IMR-90 (cell line): ENCODE measurements around the gene TNS3. TPM values are rescaled to one million over a fixed set of nuclear protein-coding genes. Genes with fewer than 3 reads are reported as not detected.
"Not testable (repeated sequence)": the region's sequence is repeated elsewhere in the genome, so short reads cannot be mapped to it uniquely, and the experiment has no call there.

ENCODE experiments used
- ATAC-seq: fragments of 200-7000 bp; cut with Tn5 transposase; 2 replicates; pipeline ENCODE4 v1.9.1; 2020; ENCODE audit warnings: low read depth, mild to moderate bottlenecking, moderate library complexity
- BruUV-seq: library from RNA; stranded (reverse); fragments of 400-500 nt; replicated peaks from 2 replicates; lab custom pipeline; 2021; lab: Mats Ljungman, UMichigan
- CTCF ChIA-PET: fragments of 300-600 bp; formaldehyde crosslinking; extraction: SDS; loops from one replicate; lab custom pipeline; 2021; ENCODE audit warnings: antibody characterized with exemption; lab: Yijun Ruan, JAX
- POLR2A ChIA-PET: fragments of 300-600 bp; sonication (Branson Sonifier 250); formaldehyde crosslinking; loops from one replicate; lab custom pipeline; 2022; ENCODE audit warnings: antibody characterized with exemption; ENCODE audit not compliant: unreplicated experiment; lab: Charles Lee
- DNase-seq: peaks from one replicate; pipeline ENCODE4 v3.0.0; 2013
- H2AFZ ChIP-seq: replicated peaks from 2 replicates; pipeline ENCODE3; 2013; ENCODE audit warnings: low read length, mild to moderate bottlenecking; ENCODE audit not compliant: poor library complexity
- H2AK5ac ChIP-seq: 2 replicates; pipeline ENCODE4 v1.6.1; 2013; ENCODE audit warnings: low read depth, low read length, inconsistent platforms
- H2AK9ac ChIP-seq: replicated peaks from 2 replicates; pipeline ENCODE3; 2013; ENCODE audit warnings: mild to moderate bottlenecking, low read depth, low read length, moderate library complexity; ENCODE audit not compliant: poor library complexity
- H2BK120ac ChIP-seq: 2 replicates; pipeline ENCODE4 v1.6.1; 2013; ENCODE audit warnings: low read depth, low read length, inconsistent platforms
- H2BK15ac ChIP-seq: 3 replicates; pipeline ENCODE4 v1.6.1; 2013; ENCODE audit warnings: low read depth, low read length, inconsistent platforms
- H2BK20ac ChIP-seq: 2 replicates; pipeline ENCODE4 v1.6.1; 2013; ENCODE audit warnings: low read depth, mild to moderate bottlenecking, inconsistent platforms, low read length, moderate library complexity
- H2BK5ac ChIP-seq: 2 replicates; pipeline ENCODE4 v1.6.1; 2013; ENCODE audit warnings: mild to moderate bottlenecking, low read depth, low read length, inconsistent platforms; ENCODE audit not compliant: poor library complexity, severe bottlenecking
- H3K14ac ChIP-seq: replicated peaks from 2 replicates; pipeline ENCODE4 v1.6.1; 2013; ENCODE audit warnings: low read depth, low read length, inconsistent platforms
- H3K18ac ChIP-seq: 2 replicates; pipeline ENCODE4 v1.6.1; 2013; ENCODE audit warnings: low read depth, low read length, control low read depth
- H3K23ac ChIP-seq: 2 replicates; pipeline ENCODE4 v1.6.1; 2013; ENCODE audit warnings: low read depth, low read length, inconsistent platforms
- H3K27ac ChIP-seq: 2 replicates; pipeline ENCODE4 v1.5.1; 2013; ENCODE audit warnings: mild to moderate bottlenecking, control low read depth, low read length; ENCODE audit not compliant: insufficient read depth
- H3K27me3 ChIP-seq: 2 replicates; pipeline ENCODE4 v1.6.1; 2013; ENCODE audit warnings: low read length; ENCODE audit not compliant: control insufficient read depth, insufficient read depth
- H3K36me3 ChIP-seq: 2 replicates; pipeline ENCODE4 v1.6.1; 2013; ENCODE audit warnings: low read length, mixed read lengths; ENCODE audit not compliant: control insufficient read depth, insufficient read depth
- H3K4ac ChIP-seq: 2 replicates; pipeline ENCODE4 v1.6.1; 2013; ENCODE audit warnings: low read depth, low read length, inconsistent platforms
- H3K4me1 ChIP-seq: 2 replicates; pipeline ENCODE4 v1.6.1; 2013; ENCODE audit warnings: low read length, mixed read lengths; ENCODE audit not compliant: control insufficient read depth, insufficient read depth
- H3K4me2 ChIP-seq: 2 replicates; pipeline ENCODE4 v1.6.1; 2013; ENCODE audit warnings: low read depth, mild to moderate bottlenecking, control low read depth, low read length, moderate library complexity
- H3K4me3 ChIP-seq: 2 replicates; pipeline ENCODE4 v1.5.1; 2013; ENCODE audit warnings: low read depth, mild to moderate bottlenecking, control low read depth, low read length, moderate library complexity; ENCODE audit not compliant: insufficient read depth
- H3K56ac ChIP-seq: 2 replicates; pipeline ENCODE4 v1.6.1; 2013; ENCODE audit warnings: low read length, inconsistent platforms; ENCODE audit not compliant: insufficient read depth; ENCODE audit errors: extremely low read depth
- H3K79me1 ChIP-seq, 2 experiments: 2 replicates each; pipeline ENCODE4 v1.6.1; 2013; ENCODE audit warnings: low read length in 2 of 2, inconsistent platforms in 1 of 2, low read depth in 1 of 2
- H3K9ac ChIP-seq: 2 replicates; pipeline ENCODE4 v1.6.1; 2013; ENCODE audit warnings: low read depth, low read length, control low read depth
- H3K9me1 ChIP-seq: 2 replicates; pipeline ENCODE4 v1.6.1; 2013; ENCODE audit warnings: low read length, inconsistent platforms; ENCODE audit not compliant: insufficient read depth
- H3K9me3 ChIP-seq: 2 replicates; pipeline ENCODE4 v1.6.1; 2013; ENCODE audit warnings: low read length; ENCODE audit not compliant: control insufficient read depth, insufficient read depth
- H4K20me1 ChIP-seq: 2 replicates; pipeline ENCODE4 v1.6.1; 2013; ENCODE audit warnings: low read length, inconsistent platforms; ENCODE audit not compliant: insufficient read depth
- H4K5ac ChIP-seq: 2 replicates; pipeline ENCODE4 v1.6.1; 2013; ENCODE audit warnings: mild to moderate bottlenecking, low read depth, low read length, control low read depth
- H4K8ac ChIP-seq, 2 experiments: 2 replicates each; pipeline ENCODE4 v1.6.1; 2013; ENCODE audit warnings: low read depth in 2 of 2, low read length in 2 of 2, control low read depth in 1 of 2, inconsistent platforms in 1 of 2
- H4K91ac ChIP-seq: 2 replicates; pipeline ENCODE4 v1.6.1; 2013; ENCODE audit warnings: low read depth, low read length, inconsistent platforms; ENCODE audit not compliant: insufficient read depth
- CHD1 ChIP-seq: IDR thresholded peaks from 2 replicates; pipeline ENCODE4 v1.6.1; 2012; ENCODE audit warnings: low read depth, low read length, improper control_type of control experiment
- FOS ChIP-seq: fragments of 150-350 bp; IDR thresholded peaks from 2 replicates; pipeline ENCODE4 v1.6.1; 2016; ENCODE audit warnings: low read depth, low read length
- RAD21 ChIP-seq: IDR thresholded peaks from 2 replicates; pipeline ENCODE4 v1.6.1; 2012; ENCODE audit warnings: low read length, improper control_type of control experiment
- SMC3 ChIP-seq: fragments of 150-350 bp; IDR thresholded peaks from 2 replicates; pipeline ENCODE4 v1.6.1; 2016; ENCODE audit warnings: low read depth, mild to moderate bottlenecking, antibody characterized with exemption, low read length, moderate library complexity
- USF2 ChIP-seq: fragments of 150-350 bp; IDR thresholded peaks from 2 replicates; pipeline ENCODE4 v1.6.1; 2017; ENCODE audit warnings: mild to moderate bottlenecking, antibody characterized with exemption, low read length, low read depth
- whole genome bisulfite sequencing, 2 experiments: methylation state at CpG; one replicate each; pipeline versions ENCODE4 v1.1.5 to v1.1.7; 2013; ENCODE audit warnings: missing lambda C conversion rate in 2 of 2; ENCODE audit not compliant: insufficient read length in 1 of 2; ENCODE audit errors: extremely low coverage in 2 of 2; 5-methylcytosine and 5-hydroxymethylcytosine counted together
- dilution Hi-C: fragments of 300-500 bp; cut with HindIII; formaldehyde crosslinking; loops from one replicate; pipeline ENCODE4 v1.14.3; 2018; ENCODE audit warnings: low sequenced_read_pairs; ENCODE audit not compliant: unreplicated experiment
- in situ Hi-C: fragments of 300-500 bp; cut with MboI; formaldehyde crosslinking; loops from 3 replicates; pipeline ENCODE4 v1.14.3; 2019; ENCODE audit warnings: low sequenced_read_pairs, inconsistent platforms, mixed read lengths
- intact Hi-C: fragments of 100-400 bp; cut with micrococcal nuclease; formaldehyde crosslinking; loops from 2 replicates; pipeline ENCODE4 v1.10.0; 2022
- polyA plus RNA-seq, 3 experiments: library from polyadenylated mRNA; depleted of rRNA; stranded (reverse); fragments of >200 nt; gene quantifications; 2 replicates each; pipeline ENCODE4 v1.2.3, GENCODE V29; 2012; ENCODE audit warnings: low replicate concordance in 1 of 3
- total RNA-seq: library from RNA; depleted of rRNA; stranded (reverse); fragments of >200 nt; gene quantifications from 2 replicates; pipeline ENCODE4 v1.2.3, GENCODE V29; 2012

Gene TNS3
- total and polyA plus RNA-seq, 2 of the 4 experiments (the other 2 are of a cell fraction): 64.3 to 79.2 TPM

- no peak overlapping the region for H3K4me3 ChIP-seq
- H4K20me1 ChIP-seq: peaks cover 77% of the 10 kb centered on the region
- H3K36me3 ChIP-seq: peaks cover 8% of the 10 kb centered on the region; the same call in 1 of the 2 replicates
- no TSS peak for BruUV-seq
- TF ChIP-seq USF2 (no peak), FOS (no peak), SMC3 (no peak), CHD1 (no peak), RAD21 (no peak)
- peaks cover 32% of the 10 kb centered on the region for H3K4me1 ChIP-seq
- in situ Hi-C loops: no loop called here
- no peaks in the 10 kb centered on the region for H3K9me3 ChIP-seq
- no peak overlapping the region for H2BK20ac ChIP-seq
- H3K4me2 ChIP-seq: no peak overlapping the region
- intact Hi-C loops: no loop called here
- peaks cover 51 to 91% of the 10 kb centered on the region in 2 experiments for H3K79me1 ChIP-seq
- no peak overlapping the region for H2AFZ ChIP-seq
- H3K56ac ChIP-seq: no peak overlapping the region
- no peak overlapping the region for H2BK15ac ChIP-seq
- H4K8ac ChIP-seq: no peak overlapping the region
- H2AK9ac ChIP-seq: no peak overlapping the region
- POLR2A ChIA-PET: no interaction called here
- no peak for ATAC-seq
- no peak overlapping the region for H3K14ac ChIP-seq
- H3K27ac ChIP-seq: no peak overlapping the region
- no CpG with 5 or more reads among the region's 3 CpGs for WGBS, 2 experiments
- no peak overlapping the region for H2BK5ac ChIP-seq
- no peaks in the 10 kb centered on the region for H3K27me3 ChIP-seq
- no peak overlapping the region for H4K91ac ChIP-seq
- no peak overlapping the region for H3K18ac ChIP-seq
- H2BK120ac ChIP-seq: no peak overlapping the region
- H3K9me1 ChIP-seq: peaks cover 51% of the 10 kb centered on the region
- DNase-seq: no peak
- H2AK5ac ChIP-seq: no peak overlapping the region
- no peak overlapping the region for H4K5ac ChIP-seq
- no peak overlapping the region for H3K4ac ChIP-seq
- no peak overlapping the region for H3K23ac ChIP-seq
- H3K9ac ChIP-seq: no peak overlapping the region
- CTCF ChIA-PET: interaction anchor here (0.5 to 0.7 kb wide), 2 partner anchors 106 to 1779 kb away, joined by 3 to 6 read pairs; no protein-coding TSS in a partner anchor
- dilution Hi-C loops: no loop called here
Observed at GRCh38 chr7:47542051-47542450, 39.9 kb downstream of the TNS3 start.

DNA sequence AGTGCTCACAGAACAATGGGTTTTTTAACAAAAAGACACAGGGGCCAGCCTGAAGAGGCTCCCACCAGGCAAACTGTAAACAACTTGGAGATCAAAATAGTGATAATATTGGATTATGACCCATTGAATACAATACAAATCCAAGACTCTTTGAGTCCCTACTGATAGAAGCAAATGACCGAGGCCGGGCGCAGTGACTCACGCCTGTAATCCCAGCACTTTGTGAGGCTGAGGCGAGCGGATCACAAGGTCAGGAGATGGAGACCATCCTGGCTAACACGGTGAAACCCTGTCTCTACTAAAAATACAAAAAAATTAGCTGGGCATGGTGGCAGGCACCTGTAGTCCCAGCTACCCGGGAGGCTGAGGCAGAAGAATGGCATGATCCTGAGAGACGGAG, 40.4 kb downstream of the TNS3 start:
- H2AK9ac ChIP-seq, H2AFZ ChIP-seq, H4K5ac ChIP-seq, H3K4me3 ChIP-seq, DNase-seq, H2BK15ac ChIP-seq, CTCF ChIA-PET, H3K27ac ChIP-seq, intact Hi-C loops, ATAC-seq, H4K8ac ChIP-seq, H3K4ac ChIP-seq, H3K9me3 ChIP-seq, H3K23ac ChIP-seq, H2BK20ac ChIP-seq, H3K18ac ChIP-seq, H3K27me3 ChIP-seq, H3K9ac ChIP-seq, H3K36me3 ChIP-seq, POLR2A ChIA-PET, H4K91ac ChIP-seq, H2BK120ac ChIP-seq, H3K4me2 ChIP-seq, in situ Hi-C loops, H3K56ac ChIP-seq, H2BK5ac ChIP-seq, dilution Hi-C loops, H2AK5ac ChIP-seq, BruUV-seq, H3K14ac ChIP-seq: not testable (repeated sequence)
- WGBS, 2 experiments: no CpG with 5 or more reads among the region's 9 CpGs
- peaks cover 48% of the 10 kb centered on the region for H3K9me1 ChIP-seq
- H3K79me1 ChIP-seq: peaks cover 46 to 89% of the 10 kb centered on the region in 2 experiments
- peaks cover 36% of the 10 kb centered on the region for H3K4me1 ChIP-seq
- peaks cover 75% of the 10 kb centered on the region for H4K20me1 ChIP-seq
